ENCODE measurements around the gene SYN1.

The SYN1 gene

GRCh38 chrX:47571215-47571614 is 48.4 kb downstream of the SYN1 start:
- DNase-seq: no peak

GRCh38 chrX:47570794-47571193 is 48.9 kb downstream of the SYN1 start:
- DNase-seq: no peak

- peak; percentile 66 for DNase-seq
Measured at GRCh38 chrX:47568656-47569295, 50.9 kb downstream of the SYN1 start.

- DNase-seq: no peak
Measured at GRCh38 chrX:47566841-47567240, 52.8 kb downstream of the SYN1 start.

- DNase-seq: no peak
Measured at GRCh38 chrX:47564438-47565085, 55.1 kb downstream of the SYN1 start.

GRCh38 chrX:47563801-47564315 is 55.8 kb downstream of the SYN1 start:
- no peak for DNase-seq

GRCh38 chrX:47562615-47563243 is 56.9 kb downstream of the SYN1 start:
- peak; percentile 8 for DNase-seq

GRCh38 chrX:47561659-47562151 is 58.0 kb downstream of the SYN1 start:
- no peak for DNase-seq

GRCh38 chrX:47560934-47561658 is 58.6 kb downstream of the SYN1 start, which contains the start of gene ARAF:
Gene ARAF, plus strand, starts transcription at chrX:47561205. Its CDS starts 1,763 bp downstream, at chrX:47562968.
- DNase-seq: peak; percentile 99

- DNase-seq: no peak
Measured at GRCh38 chrX:47560179-47560933, 59.3 kb downstream of the SYN1 start.

GRCh38 chrX:47558436-47558835 is 61.2 kb downstream of the SYN1 start:
- no peak for DNase-seq

GRCh38 chrX:47556045-47556623 is 63.5 kb downstream of the SYN1 start:
- DNase-seq: peak; percentile 91

GRCh38 chrX:47543496-47543895 is 76.2 kb downstream of the SYN1 start:
- DNase-seq: no peak

- peak; percentile 94 for DNase-seq
Measured at GRCh38 chrX:47540754-47541538, 78.7 kb downstream of the SYN1 start.

- DNase-seq: no peak
Measured at GRCh38 chrX:47539860-47540259, 79.8 kb downstream of the SYN1 start.

GRCh38 chrX:47530049-47530448 is 89.6 kb downstream of the SYN1 start:
- DNase-seq: no peak

- DNase-seq: no peak
Measured at GRCh38 chrX:47529548-47529947, 90.1 kb downstream of the SYN1 start.

GRCh38 chrX:47523713-47524166 is 95.9 kb downstream of the SYN1 start:
- DNase-seq: no peak

- peak; percentile 87 for DNase-seq
Measured at GRCh38 chrX:47523297-47523696, 96.4 kb downstream of the SYN1 start.

Data from NCI-H82 (cell line).